ENCODE data around the gene TMEM72.

- TF ChIP-seq TOX (CRISPR knock-in tag; IDR thresholded peaks at IDR 0.05; ENCODE audit: borderline replicate concordance) (no peak), TSHZ2 (CRISPR knock-in tag; IDR thresholded peaks at IDR 0.05) (no peak)
These were observed 24.8 kb downstream of the TMEM72 start for GRCh38 chr10:44935966-44936295.

Measured in SK-N-SH treated with all-trans-retinoic acid at 6 μM for 48 hours (cell line).